GM10847 (cell line): ENCODE data around the gene DVL1.

Experiments used
- POLR2A ChIP-seq: IDR thresholded peaks from 2 replicates; pipeline ENCODE4 v1.6.1; 2011; ENCODE audit not compliant: insufficient read length; ENCODE audit errors: extremely low read depth

DVL1 gene

DNA sequence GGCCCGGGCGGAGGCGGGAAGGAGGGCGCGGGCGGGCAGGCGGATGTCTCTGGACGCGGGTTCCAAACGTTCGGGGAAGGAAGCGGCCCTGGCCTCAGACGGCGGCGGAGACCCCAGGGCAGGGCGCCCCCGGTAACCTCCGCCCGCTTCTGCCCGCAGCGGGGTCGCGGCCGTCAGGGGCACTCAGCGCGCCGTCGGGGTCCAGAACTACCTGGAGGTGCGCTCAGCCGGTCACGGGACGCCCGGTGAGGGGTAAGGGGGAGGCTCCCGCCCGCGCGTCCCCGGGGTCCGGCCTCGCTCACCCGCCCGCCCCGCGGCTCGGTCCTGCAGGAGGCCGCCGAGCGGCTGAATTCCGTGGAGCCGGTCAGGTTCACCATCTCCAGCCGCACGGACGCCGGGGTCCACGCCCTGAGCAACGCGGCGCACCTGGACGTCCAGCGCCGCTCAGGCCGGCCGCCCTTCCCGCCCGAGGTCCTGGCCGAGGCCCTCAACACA, 40.4 kb downstream of the DVL1 start:
- no peak for TF ChIP-seq POLR2A

DNA sequence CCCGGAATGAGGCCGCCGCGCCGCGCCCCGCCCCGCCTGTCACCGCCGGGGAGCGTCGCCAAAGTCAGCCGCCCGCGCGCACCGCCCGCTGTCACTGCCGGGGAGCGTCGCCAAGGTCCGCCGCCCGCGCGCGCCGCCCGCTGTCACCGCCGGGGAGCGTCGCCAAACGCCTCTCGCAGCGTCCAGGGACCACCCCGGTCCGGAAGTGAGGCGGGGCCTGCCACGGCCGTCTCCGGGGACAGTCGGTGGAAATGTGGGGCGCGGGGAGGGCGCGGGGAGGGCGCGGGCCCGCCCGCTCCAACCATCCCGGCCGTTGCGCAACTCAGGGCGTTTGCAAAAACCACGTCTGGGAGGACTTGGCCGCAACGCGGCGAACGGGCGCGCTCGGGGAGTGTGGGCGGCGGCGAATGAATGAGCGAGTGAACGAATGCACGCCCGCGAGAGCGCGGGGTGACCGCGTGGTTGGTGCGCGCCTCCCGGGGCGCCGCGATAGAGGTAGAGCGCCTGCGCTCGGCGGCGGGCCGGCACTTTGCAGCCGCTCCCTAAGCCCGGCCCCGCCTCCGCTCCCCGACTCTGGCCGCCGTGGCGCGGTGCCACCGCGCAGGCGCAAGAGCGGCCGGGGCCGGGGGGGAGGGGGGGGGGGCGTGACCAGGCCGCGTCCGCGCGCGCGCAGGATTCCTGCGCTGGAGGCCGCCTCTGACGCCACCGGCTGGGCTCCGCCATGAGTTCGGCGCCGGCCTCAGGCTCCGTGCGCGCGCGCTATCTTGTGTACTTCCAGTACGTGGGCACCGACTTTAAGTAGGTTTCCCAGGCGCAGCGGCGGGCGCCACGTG, 41.1 kb downstream of the DVL1 start, which contains the start of the genes ACAP3 and PUSL1:
Gene ACAP3 (minus strand): TSS at position 8 of the 833 bp plus-strand sequence. CDS start 115 bp downstream, outside the sequence.
Gene PUSL1 (plus strand): TSS at position 675 of the 833 bp plus-strand sequence. CDS start 47 bp downstream, at position 722.
- peak; percentile 33 for TF ChIP-seq POLR2A

DNA sequence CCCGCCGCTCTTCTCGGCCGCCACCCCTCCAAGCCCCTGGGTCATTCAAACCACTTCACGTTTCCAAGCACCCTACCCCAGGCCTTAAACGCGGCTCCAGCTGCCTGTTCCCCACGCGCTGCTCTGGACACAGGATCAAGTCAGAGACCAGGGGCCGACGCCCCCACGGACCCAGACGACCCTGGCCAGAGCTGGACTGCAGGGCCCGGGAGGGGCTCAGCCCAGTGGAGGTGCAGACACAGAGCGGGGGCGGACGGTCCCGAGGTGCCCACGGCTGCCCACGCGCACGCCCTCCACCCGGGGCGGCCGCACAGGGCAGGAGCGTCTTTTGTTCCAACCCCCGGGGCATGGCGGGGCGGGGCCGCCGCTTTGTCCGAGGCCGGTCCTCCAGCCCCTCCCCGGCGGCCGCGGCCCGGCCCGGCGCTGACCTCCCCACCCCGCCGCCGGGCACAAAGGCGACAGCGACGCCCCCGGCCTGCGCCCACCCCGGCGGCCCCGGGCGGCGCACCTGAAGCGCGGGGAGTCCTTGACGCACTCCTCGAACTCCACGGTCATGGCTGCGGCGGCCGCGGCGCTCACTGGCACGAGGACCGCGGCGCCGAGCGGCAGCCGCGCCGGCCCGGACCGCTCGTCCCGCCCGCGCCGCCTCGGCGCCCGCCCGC, 41.8 kb downstream of the DVL1 start:
- no peak for TF ChIP-seq POLR2A

DNA sequence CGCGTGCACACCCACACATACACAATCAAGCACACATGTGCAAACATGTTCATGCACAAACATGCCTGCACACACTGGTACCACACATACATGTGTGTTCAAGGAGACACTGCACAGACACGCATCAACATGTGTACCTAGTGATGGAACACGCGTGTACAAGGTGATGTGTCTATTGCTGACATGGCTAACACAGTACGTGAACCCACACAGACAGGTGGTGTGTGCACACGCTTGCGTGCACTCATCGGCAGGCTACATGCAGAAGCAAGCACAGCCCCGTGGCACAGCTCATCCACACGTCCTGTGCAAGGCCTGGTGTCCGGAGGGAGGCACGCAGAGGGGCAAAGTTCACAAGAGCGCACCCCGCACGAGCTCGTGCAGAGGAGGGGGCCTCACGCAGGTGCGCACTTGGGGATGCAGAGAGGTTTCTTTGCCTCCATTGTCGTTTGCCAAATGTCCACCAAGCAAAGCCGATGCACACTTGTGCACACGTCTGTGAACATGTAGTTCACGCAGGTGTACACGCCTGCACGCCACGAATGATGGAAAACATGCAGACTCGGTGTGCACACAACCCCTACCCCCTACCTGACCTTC, 42.5 kb downstream of the DVL1 start:
- TF ChIP-seq POLR2A = no peak

- TF ChIP-seq POLR2A = no peak
Observed at GRCh38 chr1:1306070-1306660, 43.1 kb downstream of the DVL1 start.

GRCh38 chr1:1305300-1306069, 43.7 kb downstream of the DVL1 start:
- TF ChIP-seq POLR2A = peak; percentile 13

- no peak for TF ChIP-seq POLR2A
Observed at GRCh38 chr1:1304331-1305299, 44.6 kb downstream of the DVL1 start.

DNA sequence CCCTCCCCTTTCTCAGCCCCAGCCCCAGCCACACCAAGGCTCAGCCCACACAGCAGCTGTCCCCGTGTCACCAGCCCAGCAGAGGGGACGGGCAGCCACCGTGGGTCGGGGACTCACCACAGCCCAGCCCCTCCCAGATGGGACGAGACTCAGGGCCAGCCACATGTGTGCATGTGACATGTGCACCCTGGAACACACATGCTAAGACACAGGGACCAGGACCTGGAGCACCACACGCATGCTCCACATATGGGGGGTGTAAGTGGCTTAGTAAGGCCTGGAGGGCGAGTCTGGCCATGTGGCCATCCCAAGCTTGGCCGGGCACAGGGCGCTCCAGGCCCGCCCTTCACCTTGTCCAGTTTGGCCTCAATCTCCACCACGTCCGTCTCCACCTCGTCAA, 45.5 kb downstream of the DVL1 start:
- no peak for TF ChIP-seq POLR2A

DNA sequence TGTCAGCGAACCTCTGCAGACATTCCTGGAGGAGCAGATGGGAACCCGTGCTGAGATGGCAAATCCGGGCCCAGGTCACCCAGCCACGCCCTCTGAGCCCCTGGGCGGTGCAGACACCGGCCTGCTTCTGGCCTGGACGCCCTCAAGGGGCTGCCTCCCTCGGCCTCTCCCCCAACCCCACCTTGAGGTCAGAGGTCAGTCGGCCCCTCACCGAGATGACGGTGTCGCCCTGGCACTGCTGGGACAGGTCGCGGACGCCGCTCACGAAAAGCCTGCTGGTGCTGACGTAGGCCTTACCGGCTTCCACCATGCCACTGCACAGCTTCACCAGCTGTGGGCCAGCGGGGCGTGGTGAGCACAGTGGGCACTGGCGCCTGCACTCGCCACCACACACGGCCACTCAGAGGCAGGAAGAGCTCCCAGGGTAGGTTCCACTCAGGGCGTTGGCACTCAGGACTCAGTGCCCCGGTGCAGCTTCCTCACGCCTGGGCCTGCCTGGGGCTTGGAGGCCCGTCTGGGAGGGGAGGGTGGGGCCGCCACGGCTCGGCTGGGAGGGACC, 46.2 kb downstream of the DVL1 start:
- TF ChIP-seq POLR2A = no peak

- TF ChIP-seq POLR2A = no peak
Observed at GRCh38 chr1:1302006-1302430, 47.2 kb downstream of the DVL1 start.

- TF ChIP-seq POLR2A = no peak
Observed at GRCh38 chr1:1300352-1300739, 48.9 kb downstream of the DVL1 start.

DNA sequence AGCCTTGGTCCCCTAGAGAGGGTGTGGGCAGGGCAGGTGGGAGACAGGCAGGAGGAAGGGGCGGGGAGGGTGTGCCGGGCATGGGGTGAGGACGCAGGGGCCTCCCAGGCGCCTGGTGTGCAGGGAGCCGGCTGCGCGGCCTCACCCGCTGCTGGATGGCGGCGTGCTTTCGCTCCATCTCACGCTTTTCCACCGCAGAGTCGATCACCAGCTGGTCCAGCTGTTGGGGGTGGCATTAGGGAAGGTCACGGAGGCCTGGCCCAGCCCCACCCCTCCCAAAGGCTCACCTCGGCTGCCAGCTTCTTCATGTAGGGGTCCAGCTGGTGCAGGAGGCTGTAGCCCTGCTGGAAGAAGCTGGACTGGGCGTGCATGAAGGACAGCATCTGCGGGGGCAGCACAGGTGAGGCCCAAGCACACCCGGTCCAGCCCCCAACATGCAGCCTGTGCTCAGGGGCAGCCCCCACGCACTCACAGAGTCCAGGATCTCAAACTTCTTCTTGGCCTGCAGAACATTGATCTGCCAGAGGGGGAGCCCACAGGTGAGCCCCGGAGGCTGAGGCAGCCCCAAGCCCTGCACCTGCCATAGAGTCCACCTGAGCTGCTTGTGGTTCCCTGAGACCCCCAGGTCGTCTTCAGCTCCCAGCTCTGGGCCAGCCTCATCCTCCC, 49.4 kb downstream of the DVL1 start:
- TF ChIP-seq POLR2A = no peak

GRCh38 chr1:1298861-1299685, 50.1 kb downstream of the DVL1 start:
- no peak for TF ChIP-seq POLR2A
